ENCODE results near the gene SHROOM4. TPM values are rescaled to one million over a fixed set of nuclear protein-coding genes. Genes with fewer than 3 reads are reported as not detected.
A peak's percentile ranks its signal among the peaks of the same experiment; 100 is the strongest.

Gene SHROOM4
- total RNA-seq, 1 donor from 2014 or later = 35.8 TPM

GRCh38 chrX:50638123-50638522 is 175.9 kb downstream of the SHROOM4 start:
- Mint-ChIP-seq H3K4me3 (ENCODE audit: unreplicated experiment) (no peak overlapping the region), H3K36me3 (ENCODE audit: low read depth, unreplicated experiment) (peaks cover 30% of the 10 kb centered on the region), H3K27me3 (ENCODE audit: unreplicated experiment) (peaks cover 6% of the 10 kb centered on the region), H3K9me3 (ENCODE audit: unreplicated experiment) (no peaks in the 10 kb centered on the region), H3K27ac (ENCODE audit: unreplicated experiment) (no peak overlapping the region), H3K4me1 (ENCODE audit: unreplicated experiment) (peaks cover 45% of the 10 kb centered on the region)
- DNase-seq (ENCODE audit: low spot score) = no peak
- no peak for TF ChIP-seq CTCF (IDR thresholded peaks at IDR 0.05; ENCODE audit: unreplicated experiment)

- Mint-ChIP-seq H3K9me3 (ENCODE audit: unreplicated experiment) (no peaks in the 10 kb centered on the region), H3K4me3 (ENCODE audit: unreplicated experiment) (peak overlapping the region; percentile 33), H3K4me1 (ENCODE audit: unreplicated experiment) (peaks cover 43% of the 10 kb centered on the region), H3K36me3 (ENCODE audit: low read depth, unreplicated experiment) (peaks cover 39% of the 10 kb centered on the region), H3K27ac (ENCODE audit: unreplicated experiment) (no peak overlapping the region), H3K27me3 (ENCODE audit: unreplicated experiment) (peaks cover 6% of the 10 kb centered on the region)
- TF ChIP-seq CTCF (IDR thresholded peaks at IDR 0.05; ENCODE audit: unreplicated experiment) = no peak
- no peak for DNase-seq (ENCODE audit: low spot score)
These were observed 178.1 kb downstream of the SHROOM4 start for GRCh38 chrX:50635817-50636365.

GRCh38 chrX:50635162-50635561 is 178.8 kb downstream of the SHROOM4 start:
- peaks cover 6% of the 10 kb centered on the region for H3K27me3 Mint-ChIP-seq (ENCODE audit: unreplicated experiment)
- peaks cover 36% of the 10 kb centered on the region for H3K4me1 Mint-ChIP-seq (ENCODE audit: unreplicated experiment)
- H3K27ac Mint-ChIP-seq (ENCODE audit: unreplicated experiment) = no peak overlapping the region
- peaks cover 35% of the 10 kb centered on the region for H3K36me3 Mint-ChIP-seq (ENCODE audit: low read depth, unreplicated experiment)
- no peaks in the 10 kb centered on the region for H3K9me3 Mint-ChIP-seq (ENCODE audit: unreplicated experiment)
- no peak overlapping the region for H3K4me3 Mint-ChIP-seq (ENCODE audit: unreplicated experiment)
- DNase-seq (ENCODE audit: low spot score) = no peak
- no peak for TF ChIP-seq CTCF (IDR thresholded peaks at IDR 0.05; ENCODE audit: unreplicated experiment)

- peaks cover 41% of the 10 kb centered on the region for H3K4me1 Mint-ChIP-seq (ENCODE audit: unreplicated experiment)
These were observed 184.2 kb downstream of the SHROOM4 start for GRCh38 chrX:50629774-50630173.

More at GRCh38 chrX:50629774-50630173, 184.2 kb downstream of the SHROOM4 start:
- Mint-ChIP-seq H3K27me3 (ENCODE audit: unreplicated experiment) (peaks cover 4% of the 10 kb centered on the region), H3K36me3 (ENCODE audit: low read depth, unreplicated experiment) (peaks cover 23% of the 10 kb centered on the region), H3K9me3 (ENCODE audit: unreplicated experiment) (no peaks in the 10 kb centered on the region), H3K27ac (ENCODE audit: unreplicated experiment) (no peak overlapping the region), H3K4me3 (ENCODE audit: unreplicated experiment) (no peak overlapping the region)
- no peak for DNase-seq (ENCODE audit: low spot score)
- TF ChIP-seq CTCF (IDR thresholded peaks at IDR 0.05; ENCODE audit: unreplicated experiment) = no peak
